ENCODE measurements around the gene MAP3K5. TPM values are rescaled to one million over a fixed set of nuclear protein-coding genes. Genes with fewer than 3 reads are reported as not detected.

MAP3K5 gene, protein sequence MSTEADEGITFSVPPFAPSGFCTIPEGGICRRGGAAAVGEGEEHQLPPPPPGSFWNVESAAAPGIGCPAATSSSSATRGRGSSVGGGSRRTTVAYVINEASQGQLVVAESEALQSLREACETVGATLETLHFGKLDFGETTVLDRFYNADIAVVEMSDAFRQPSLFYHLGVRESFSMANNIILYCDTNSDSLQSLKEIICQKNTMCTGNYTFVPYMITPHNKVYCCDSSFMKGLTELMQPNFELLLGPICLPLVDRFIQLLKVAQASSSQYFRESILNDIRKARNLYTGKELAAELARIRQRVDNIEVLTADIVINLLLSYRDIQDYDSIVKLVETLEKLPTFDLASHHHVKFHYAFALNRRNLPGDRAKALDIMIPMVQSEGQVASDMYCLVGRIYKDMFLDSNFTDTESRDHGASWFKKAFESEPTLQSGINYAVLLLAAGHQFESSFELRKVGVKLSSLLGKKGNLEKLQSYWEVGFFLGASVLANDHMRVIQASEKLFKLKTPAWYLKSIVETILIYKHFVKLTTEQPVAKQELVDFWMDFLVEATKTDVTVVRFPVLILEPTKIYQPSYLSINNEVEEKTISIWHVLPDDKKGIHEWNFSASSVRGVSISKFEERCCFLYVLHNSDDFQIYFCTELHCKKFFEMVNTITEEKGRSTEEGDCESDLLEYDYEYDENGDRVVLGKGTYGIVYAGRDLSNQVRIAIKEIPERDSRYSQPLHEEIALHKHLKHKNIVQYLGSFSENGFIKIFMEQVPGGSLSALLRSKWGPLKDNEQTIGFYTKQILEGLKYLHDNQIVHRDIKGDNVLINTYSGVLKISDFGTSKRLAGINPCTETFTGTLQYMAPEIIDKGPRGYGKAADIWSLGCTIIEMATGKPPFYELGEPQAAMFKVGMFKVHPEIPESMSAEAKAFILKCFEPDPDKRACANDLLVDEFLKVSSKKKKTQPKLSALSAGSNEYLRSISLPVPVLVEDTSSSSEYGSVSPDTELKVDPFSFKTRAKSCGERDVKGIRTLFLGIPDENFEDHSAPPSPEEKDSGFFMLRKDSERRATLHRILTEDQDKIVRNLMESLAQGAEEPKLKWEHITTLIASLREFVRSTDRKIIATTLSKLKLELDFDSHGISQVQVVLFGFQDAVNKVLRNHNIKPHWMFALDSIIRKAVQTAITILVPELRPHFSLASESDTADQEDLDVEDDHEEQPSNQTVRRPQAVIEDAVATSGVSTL (N-terminal part only)
- total RNA-seq (2022; extraction: Qiagen RNA extraction; ENCODE audit: low read depth), result 3.0 to 3.5 TPM (median 3.2 TPM) in 5 replicates

DNA sequence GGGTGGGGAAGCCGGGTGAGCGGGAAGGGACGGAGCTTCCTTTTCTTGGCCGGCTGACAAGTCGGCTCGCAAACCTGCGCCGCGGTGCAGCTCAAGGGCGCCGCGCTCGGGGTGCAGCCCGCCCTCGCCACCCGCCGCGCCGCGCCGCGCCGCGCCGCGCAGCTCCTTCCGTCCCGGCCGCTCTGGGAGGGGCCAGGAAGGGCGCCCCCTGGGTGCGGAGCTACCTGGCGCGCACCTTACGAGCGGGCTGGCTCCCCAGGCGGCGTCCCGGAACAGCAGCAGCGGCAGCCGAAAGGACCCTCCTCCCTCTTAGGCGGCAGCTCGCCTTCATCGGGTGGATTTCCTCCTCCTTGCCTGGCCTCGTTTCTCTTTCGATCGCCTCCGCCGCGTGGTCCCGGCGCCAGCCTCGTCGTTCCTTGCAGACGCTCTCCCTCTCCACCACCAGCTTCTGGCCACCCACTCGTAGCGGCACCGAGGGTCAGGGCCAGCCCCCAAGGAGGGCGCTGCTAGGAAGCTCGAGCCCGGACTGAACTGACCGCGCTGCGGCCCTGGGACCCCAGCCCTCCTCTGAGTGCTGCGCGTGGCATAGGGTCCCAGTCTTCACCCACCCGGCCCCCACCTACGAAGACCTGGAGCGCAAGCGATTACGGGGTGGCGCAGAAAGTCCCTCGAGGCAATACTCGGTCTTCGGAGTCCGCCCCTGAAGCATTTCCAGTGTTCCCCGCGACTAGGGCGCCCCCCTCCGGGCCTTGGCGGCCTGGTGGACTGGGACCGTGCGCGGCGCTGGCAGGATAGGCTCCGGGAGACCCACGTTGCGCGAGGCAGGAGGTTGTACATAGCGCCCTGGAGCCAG lies at the start of gene MAP3K5:
TSS of gene MAP3K5 (minus strand) at position 68 of the 853 bp plus-strand sequence. CDS start 320 bp downstream, outside the sequence.

GRCh38 chr6:136822376-136823127 lies 30.3 kb upstream of the MAP3K5 start, which contains the start of gene PEX7:
PEX7 (plus strand) TSS chr6:136822592; CDS start chr6:136822666, 74 bp downstream.

GRCh38 chr6:136550330-136551071 lies 241.8 kb downstream of the MAP3K5 start, which contains the start of gene MAP7:
MAP7 (minus strand) TSS chr6:136550422; CDS start chr6:136550408, 14 bp downstream.

Other genes starting within 250 kb of the MAP3K5 start
- 32.5 to 40.0 TPM (median 38.8 TPM) in 5 replicates for gene MAP7, start 242.1 kb downstream of the MAP3K5 start, total RNA-seq (2022; extraction: Qiagen RNA extraction; ENCODE audit: low read depth)
- 4.2 to 5.9 TPM (median 5.1 TPM) in 5 replicates for gene PEX7, start 30.1 kb upstream of the MAP3K5 start, total RNA-seq (2022; extraction: Qiagen RNA extraction; ENCODE audit: low read depth)
- gene SLC35D3, start 129.8 kb upstream of the MAP3K5 start, total RNA-seq (2022; extraction: Qiagen RNA extraction; ENCODE audit: low read depth), result 0.06 to 0.15 TPM (median 0.06 TPM) in 4 of 5 replicates, not detected in the other